SK-N-DZ (cell line): ENCODE measurements around the gene C19orf38.
"Not testable (repeated sequence)": the region's sequence is repeated elsewhere in the genome, so short reads cannot be mapped to it uniquely, and the experiment has no call there.

ENCODE experiments used
- DNase-seq: peaks from one replicate; pipeline ENCODE4 v3.0.0-alpha.2; 2015; ENCODE audit warnings: low spot score

C19orf38 gene

GRCh38 chr19:10846500-10847202, 1.6 kb upstream of the C19orf38 start:
- DNase-seq: no peak

- no peak for DNase-seq
Measured at GRCh38 chr19:10850631-10851030, 2.4 kb downstream of the C19orf38 start.

- DNase-seq: no peak
Measured at GRCh38 chr19:10852098-10852800, 4.0 kb downstream of the C19orf38 start.

GRCh38 chr19:10852941-10853340, 4.7 kb downstream of the C19orf38 start:
- DNase-seq: no peak

GRCh38 chr19:10854350-10855089, 6.3 kb downstream of the C19orf38 start:
- DNase-seq: no peak

- no peak for DNase-seq
Measured at GRCh38 chr19:10855879-10856522, 7.8 kb downstream of the C19orf38 start.

GRCh38 chr19:10856899-10857298, 8.7 kb downstream of the C19orf38 start:
- DNase-seq: not testable (repeated sequence)

- no peak for DNase-seq
Measured at GRCh38 chr19:10858204-10858828, 10.1 kb downstream of the C19orf38 start.

GRCh38 chr19:10861103-10861651, 13.0 kb downstream of the C19orf38 start:
- no peak for DNase-seq

GRCh38 chr19:10862561-10863106, 14.4 kb downstream of the C19orf38 start:
- no peak for DNase-seq

- no peak for DNase-seq
Measured at GRCh38 chr19:10863107-10863717, 15.0 kb downstream of the C19orf38 start.

GRCh38 chr19:10864538-10864899, 16.3 kb downstream of the C19orf38 start:
- DNase-seq: peak; percentile 77

GRCh38 chr19:10866495-10866894, 18.3 kb downstream of the C19orf38 start:
- DNase-seq: no peak

GRCh38 chr19:10868872-10869547, 20.8 kb downstream of the C19orf38 start:
- DNase-seq: no peak

- not testable (repeated sequence) for DNase-seq
Measured at GRCh38 chr19:10869872-10870311, 21.7 kb downstream of the C19orf38 start.

- DNase-seq: no peak
Measured at GRCh38 chr19:10870501-10870954, 22.3 kb downstream of the C19orf38 start.

- peak; percentile 94 for DNase-seq
Measured at GRCh38 chr19:10870955-10871603, 22.9 kb downstream of the C19orf38 start, which contains the start of gene CARM1. Gene CARM1, plus strand, starts transcription at chr19:10871553. Its CDS starts 150 bp downstream, at chr19:10871703.

GRCh38 chr19:10871711-10872545, 23.7 kb downstream of the C19orf38 start:
- DNase-seq: peak; percentile 29
